BJ (cell line): ENCODE measurements around the gene FREY1. TPM values are rescaled to one million over a fixed set of nuclear protein-coding genes. Genes with fewer than 3 reads are reported as not detected.

Source experiments
- CTCF ChIA-PET: fragments of 350-600 bp; formaldehyde crosslinking; extraction: SDS; loops from one replicate; lab custom pipeline; 2021; ENCODE audit warnings: antibody characterized with exemption, inconsistent platforms; lab: Yijun Ruan, JAX
- POLR2A ChIA-PET: fragments of 300-600 bp; sonication (Branson Sonifier 250); formaldehyde crosslinking; extraction: SDS; loops from one replicate; lab custom pipeline; 2021; ENCODE audit warnings: antibody characterized with exemption; lab: Charles Lee
- DNase-seq: peaks from one replicate; pipeline ENCODE4 v3.0.0-alpha.2; 2011; ENCODE audit warnings: low read depth
- H3K27me3 ChIP-seq: 2 replicates; pipeline ENCODE4 v1.6.0; 2011; ENCODE audit warnings: low read length; ENCODE audit not compliant: control insufficient read depth, insufficient read depth
- H3K36me3 ChIP-seq: 2 replicates; pipeline ENCODE4 v1.5.1; 2011; ENCODE audit warnings: low read length; ENCODE audit not compliant: control insufficient read depth, insufficient read depth
- H3K4me3 ChIP-seq: 2 replicates; pipeline ENCODE4 v1.5.1; 2011; ENCODE audit warnings: low read depth, mild to moderate bottlenecking, control low read depth, low read length
- polyA plus RNA-seq: library from polyadenylated mRNA; depleted of rRNA; stranded (reverse); fragments of >200 nt; gene quantifications from 2 replicates; pipeline ENCODE4 v1.2.3, GENCODE V29; 2011
- TF ChIP-seq, protein P1 (sequence below): IDR thresholded peaks from 2 replicates; pipeline ENCODE4 v1.5.1; 2011; ENCODE audit warnings: low read depth, mild to moderate bottlenecking, control low read depth, inconsistent platforms, low read length, moderate library complexity; ENCODE audit not compliant: insufficient read depth

Gene FREY1
- polyA plus RNA-seq, 1 experiment, result 0.33 TPM

DNA sequence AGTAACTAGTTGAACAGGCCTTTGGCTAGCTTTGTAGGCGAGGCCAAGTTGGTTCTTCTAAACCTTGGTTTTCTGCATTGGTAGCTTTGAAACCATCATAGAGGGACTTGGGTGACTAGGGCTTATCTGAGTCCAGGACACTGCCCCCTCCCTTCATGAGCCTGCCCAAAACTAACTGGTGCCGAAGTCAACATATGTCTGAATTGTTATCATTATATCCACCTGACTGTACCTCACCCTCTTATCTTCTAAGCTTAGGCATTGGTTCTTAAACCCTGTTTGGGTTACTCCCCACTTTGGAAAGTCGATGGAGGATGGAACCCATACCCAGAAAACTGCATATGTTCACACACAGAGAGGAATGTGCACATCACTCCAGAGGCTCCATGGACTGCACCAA is 29.2 kb downstream of the FREY1 start:
- no peak for DNase-seq
- ChIA-PET POLR2A (no interaction called here), CTCF (interaction anchor here (0.7 to 1.6 kb wide), 2 partner anchors 31 to 545 kb away, joined by 3 read pairs; partner anchors contain the start of gene CRY2)
- peaks cover 9% of the 10 kb centered on the region for H3K36me3 ChIP-seq
- no peaks in the 10 kb centered on the region for H3K27me3 ChIP-seq
- H3K4me3 ChIP-seq, result no peak overlapping the region
- TF ChIP-seq, protein P1, sequence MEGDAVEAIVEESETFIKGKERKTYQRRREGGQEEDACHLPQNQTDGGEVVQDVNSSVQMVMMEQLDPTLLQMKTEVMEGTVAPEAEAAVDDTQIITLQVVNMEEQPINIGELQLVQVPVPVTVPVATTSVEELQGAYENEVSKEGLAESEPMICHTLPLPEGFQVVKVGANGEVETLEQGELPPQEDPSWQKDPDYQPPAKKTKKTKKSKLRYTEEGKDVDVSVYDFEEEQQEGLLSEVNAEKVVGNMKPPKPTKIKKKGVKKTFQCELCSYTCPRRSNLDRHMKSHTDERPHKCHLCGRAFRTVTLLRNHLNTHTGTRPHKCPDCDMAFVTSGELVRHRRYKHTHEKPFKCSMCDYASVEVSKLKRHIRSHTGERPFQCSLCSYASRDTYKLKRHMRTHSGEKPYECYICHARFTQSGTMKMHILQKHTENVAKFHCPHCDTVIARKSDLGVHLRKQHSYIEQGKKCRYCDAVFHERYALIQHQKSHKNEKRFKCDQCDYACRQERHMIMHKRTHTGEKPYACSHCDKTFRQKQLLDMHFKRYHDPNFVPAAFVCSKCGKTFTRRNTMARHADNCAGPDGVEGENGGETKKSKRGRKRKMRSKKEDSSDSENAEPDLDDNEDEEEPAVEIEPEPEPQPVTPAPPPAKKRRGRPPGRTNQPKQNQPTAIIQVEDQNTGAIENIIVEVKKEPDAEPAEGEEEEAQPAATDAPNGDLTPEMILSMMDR, result no peak

- H3K4me3 ChIP-seq, result no peak overlapping the region
- POLR2A ChIA-PET, result no interaction called here
- CTCF ChIA-PET, result interaction anchor here (0.7 to 1.6 kb wide), 2 partner anchors 30 to 544 kb away, joined by 3 read pairs; partner anchors contain the start of gene CRY2
- H3K36me3 ChIP-seq, result peaks cover 9% of the 10 kb centered on the region
- H3K27me3 ChIP-seq, result no peaks in the 10 kb centered on the region
- DNase-seq, result no peak
- TF ChIP-seq, protein P1, result no peak
Observed at GRCh38 chr11:45877221-45877620, 29.9 kb downstream of the FREY1 start.

GRCh38 chr11:45876401-45876800 is 30.7 kb downstream of the FREY1 start:
- Histone ChIP-seq H3K36me3 (peaks cover 17% of the 10 kb centered on the region), H3K4me3 (no peak overlapping the region), H3K27me3 (no peaks in the 10 kb centered on the region)
- TF ChIP-seq, protein P1, result no peak
- ChIA-PET POLR2A (no interaction called here), CTCF (interaction anchor here (0.6 to 0.7 kb wide), 2 partner anchors 104 to 151 kb away, joined by 3 read pairs; no protein-coding TSS in a partner anchor)
- no peak for DNase-seq

- Histone ChIP-seq H3K4me3 (no peak overlapping the region), H3K27me3 (no peaks in the 10 kb centered on the region), H3K36me3 (peaks cover 34% of the 10 kb centered on the region)
- DNase-seq, result peak; percentile 84
- CTCF ChIA-PET, result interaction anchor here (0.7 to 6.3 kb wide), 34 partner anchors 10 to 487 kb away, joined by 3 to 88 read pairs (median 4); partner anchors contain the start of gene CRY2
- TF ChIP-seq, protein P1, result peak; percentile 84
- POLR2A ChIA-PET, result interaction anchor here (0.6 kb wide), 1 partner anchor 22 kb away, joined by 3 read pairs; no protein-coding TSS in a partner anchor
Observed at GRCh38 chr11:45872651-45873356, 34.3 kb downstream of the FREY1 start.

DNA sequence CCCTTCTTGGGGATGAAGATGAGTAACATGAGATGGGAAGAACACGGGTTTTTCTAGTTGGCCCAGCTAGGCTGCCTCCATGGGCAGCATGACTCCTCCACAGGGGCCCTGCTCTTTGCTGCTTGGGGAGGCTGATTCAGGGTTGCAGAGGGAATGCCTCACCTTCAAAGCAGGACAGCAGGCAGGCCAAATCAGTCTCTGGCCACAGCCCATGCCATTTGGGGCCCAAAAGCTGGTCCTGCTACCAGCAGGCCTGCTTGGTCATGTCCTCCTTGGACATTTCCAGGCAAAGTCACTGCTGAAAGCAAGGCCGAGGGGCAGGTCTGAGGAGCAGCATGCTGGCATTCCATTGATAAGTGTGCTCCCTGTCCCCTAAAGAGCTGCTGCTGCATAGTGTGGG is 35.4 kb downstream of the FREY1 start:
- H3K4me3 ChIP-seq, result no peak overlapping the region
- ChIA-PET POLR2A (no interaction called here), CTCF (interaction anchor here (0.6 to 6.3 kb wide), 10 partner anchors 11 to 135 kb away, joined by 3 to 88 read pairs (median 9); partner anchors contain the start of gene CRY2)
- peaks cover 36% of the 10 kb centered on the region for H3K36me3 ChIP-seq
- no peak for DNase-seq
- TF ChIP-seq, protein P1, result no peak
- no peaks in the 10 kb centered on the region for H3K27me3 ChIP-seq
